Nephron (organoid): ENCODE data around the gene FBXO45.
"Not testable (repeated sequence)": the region's sequence is repeated elsewhere in the genome, so short reads cannot be mapped to it uniquely, and the experiment has no call there.

ENCODE experiments used
- H3K27ac Mint-ChIP-seq, 3 experiments: 2 replicates each; pipeline ENCODE4 v1.8.0; 2020; ENCODE audit warnings: mixed read lengths in 3 of 3, mild to moderate bottlenecking in 2 of 3, moderate library complexity in 1 of 3
- H3K27me3 Mint-ChIP-seq: 2 replicates; pipeline ENCODE4 v1.8.0; 2021; ENCODE audit warnings: low read depth, mild to moderate bottlenecking, moderate library complexity, mixed read lengths
- H3K36me3 Mint-ChIP-seq: 2 replicates; pipeline ENCODE4 v1.8.0; 2020; ENCODE audit warnings: low read depth, mixed read lengths
- H3K4me1 Mint-ChIP-seq: 2 replicates; pipeline ENCODE4 v1.8.0; 2020; ENCODE audit warnings: mixed read lengths
- H3K4me3 Mint-ChIP-seq, 3 experiments: 2 replicates each; pipeline ENCODE4 v1.8.0; 2020; ENCODE audit warnings: mild to moderate bottlenecking in 3 of 3, mixed read lengths in 3 of 3, moderate library complexity in 2 of 3
- H3K9me3 Mint-ChIP-seq: 2 replicates; pipeline ENCODE4 v1.8.0; 2020; ENCODE audit warnings: mixed read lengths
- CTCF ChIP-seq, 3 experiments: fragments of 200-600 bp; sonication (generic); IDR thresholded peaks; one replicate each; pipeline ENCODE4 v1.5.0; 2021; ENCODE audit warnings: antibody characterized with exemption in 3 of 3; ENCODE audit not compliant: unreplicated experiment in 3 of 3

FBXO45 gene

GRCh38 chr3:196568246-196569002 lies at the start of gene FBXO45, which contains the start of gene WDR53:
Gene FBXO45, plus strand, starts transcription at chr3:196568660. Its CDS starts 325 bp downstream, at chr3:196568985.
Gene WDR53, minus strand, starts transcription at chr3:196568554. Its CDS starts 7,079 bp downstream, at chr3:196561475.
- H3K4me3 Mint-ChIP-seq: peak within 1 kb of the TSS; percentile 97 to 98 (median 97)
- TF ChIP-seq CTCF (IDR thresholded peaks at IDR 0.05; ENCODE audit: unreplicated experiment in 3 of 3): no peak
- H3K36me3 Mint-ChIP-seq: peaks cover 7% of the 10 kb centered on the region
- H3K4me1 Mint-ChIP-seq: peaks cover 23% of the 10 kb centered on the region
- no peaks in the 10 kb centered on the region for H3K27me3 Mint-ChIP-seq
- no peaks in the 10 kb centered on the region for H3K9me3 Mint-ChIP-seq
- peak within 1 kb of the TSS; percentile 71 to 88 (median 86) for H3K27ac Mint-ChIP-seq

- H3K27me3 Mint-ChIP-seq: peaks cover 4% of the 10 kb centered on the region
- H3K9me3 Mint-ChIP-seq: peaks cover 61% of the 10 kb centered on the region
These were observed 49.3 kb upstream of the FBXO45 start for GRCh38 chr3:196518966-196519717.

GRCh38 chr3:196519718-196520082 lies 48.8 kb upstream of the FBXO45 start:
- H3K9me3 Mint-ChIP-seq: peaks cover 57% of the 10 kb centered on the region
- H3K4me3 Mint-ChIP-seq: no peak overlapping the region
- TF ChIP-seq CTCF (IDR thresholded peaks at IDR 0.05; ENCODE audit: unreplicated experiment in 3 of 3): no peak
- peaks cover 14% of the 10 kb centered on the region for H3K36me3 Mint-ChIP-seq
- H3K27me3 Mint-ChIP-seq: peaks cover 4% of the 10 kb centered on the region
- no peak overlapping the region for H3K27ac Mint-ChIP-seq
- H3K4me1 Mint-ChIP-seq: no peaks in the 10 kb centered on the region

More at GRCh38 chr3:196518966-196519717, 49.3 kb upstream of the FBXO45 start:
- Mint-ChIP-seq H3K4me1 (no peaks in the 10 kb centered on the region), H3K4me3 (no peak overlapping the region), H3K27ac (no peak overlapping the region), H3K36me3 (peaks cover 14% of the 10 kb centered on the region)
- no peak for TF ChIP-seq CTCF (IDR thresholded peaks at IDR 0.05; ENCODE audit: unreplicated experiment in 3 of 3)

GRCh38 chr3:196521291-196521690 lies 47.2 kb upstream of the FBXO45 start:
- not testable (repeated sequence) for H3K4me1 Mint-ChIP-seq
- Mint-ChIP-seq H3K36me3 (peaks cover 14% of the 10 kb centered on the region), H3K9me3 (peaks cover 58% of the 10 kb centered on the region)

GRCh38 chr3:196523841-196524240 lies 44.6 kb upstream of the FBXO45 start:
- no peak overlapping the region for H3K4me3 Mint-ChIP-seq
- peaks cover 8% of the 10 kb centered on the region for H3K27me3 Mint-ChIP-seq
- H3K36me3 Mint-ChIP-seq: peaks cover 14% of the 10 kb centered on the region
- H3K9me3 Mint-ChIP-seq: peaks cover 42% of the 10 kb centered on the region
- no peak for TF ChIP-seq CTCF (IDR thresholded peaks at IDR 0.05; ENCODE audit: unreplicated experiment in 3 of 3)
- H3K4me1 Mint-ChIP-seq: no peaks in the 10 kb centered on the region
- H3K27ac Mint-ChIP-seq: no peak overlapping the region

More at GRCh38 chr3:196521291-196521690, 47.2 kb upstream of the FBXO45 start:
- H3K27ac Mint-ChIP-seq, H3K4me3 Mint-ChIP-seq, H3K27me3 Mint-ChIP-seq: not testable (repeated sequence)

- no peak for TF ChIP-seq CTCF (IDR thresholded peaks at IDR 0.05; ENCODE audit: unreplicated experiment in 3 of 3)
- Mint-ChIP-seq H3K9me3 (peaks cover 35% of the 10 kb centered on the region), H3K27ac (no peak overlapping the region), H3K4me1 (no peaks in the 10 kb centered on the region), H3K36me3 (peaks cover 12% of the 10 kb centered on the region), H3K27me3 (peaks cover 8% of the 10 kb centered on the region), H3K4me3 (no peak overlapping the region)
These were observed 43.9 kb upstream of the FBXO45 start for GRCh38 chr3:196524527-196524926.
